Measurements from ENCODE around the gene COMT.

DNA sequence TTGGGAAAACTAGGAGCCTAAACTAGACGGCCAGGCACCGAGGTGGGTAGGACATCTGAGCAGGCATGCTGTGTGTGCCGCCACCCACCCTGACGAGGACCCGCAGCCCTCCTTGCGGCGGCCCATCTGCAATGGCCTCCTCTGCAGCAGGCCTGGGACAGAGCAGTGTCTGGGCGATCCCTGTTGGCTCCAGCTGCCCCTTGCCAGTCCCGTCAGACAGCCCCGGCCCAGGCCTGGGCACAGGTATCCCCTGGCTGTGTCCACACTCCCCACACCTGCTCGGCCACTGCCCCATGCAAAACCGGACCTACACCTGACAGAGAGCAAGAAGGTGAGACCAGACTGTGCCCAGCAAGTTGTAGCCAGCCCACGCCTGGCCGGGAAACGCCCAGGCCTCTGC lies 48.2 kb upstream of the COMT start:
- TF ChIP-seq, protein P1, sequence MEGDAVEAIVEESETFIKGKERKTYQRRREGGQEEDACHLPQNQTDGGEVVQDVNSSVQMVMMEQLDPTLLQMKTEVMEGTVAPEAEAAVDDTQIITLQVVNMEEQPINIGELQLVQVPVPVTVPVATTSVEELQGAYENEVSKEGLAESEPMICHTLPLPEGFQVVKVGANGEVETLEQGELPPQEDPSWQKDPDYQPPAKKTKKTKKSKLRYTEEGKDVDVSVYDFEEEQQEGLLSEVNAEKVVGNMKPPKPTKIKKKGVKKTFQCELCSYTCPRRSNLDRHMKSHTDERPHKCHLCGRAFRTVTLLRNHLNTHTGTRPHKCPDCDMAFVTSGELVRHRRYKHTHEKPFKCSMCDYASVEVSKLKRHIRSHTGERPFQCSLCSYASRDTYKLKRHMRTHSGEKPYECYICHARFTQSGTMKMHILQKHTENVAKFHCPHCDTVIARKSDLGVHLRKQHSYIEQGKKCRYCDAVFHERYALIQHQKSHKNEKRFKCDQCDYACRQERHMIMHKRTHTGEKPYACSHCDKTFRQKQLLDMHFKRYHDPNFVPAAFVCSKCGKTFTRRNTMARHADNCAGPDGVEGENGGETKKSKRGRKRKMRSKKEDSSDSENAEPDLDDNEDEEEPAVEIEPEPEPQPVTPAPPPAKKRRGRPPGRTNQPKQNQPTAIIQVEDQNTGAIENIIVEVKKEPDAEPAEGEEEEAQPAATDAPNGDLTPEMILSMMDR (IDR thresholded peaks at IDR 0.05 in 2 of 3, conservative IDR thresholded peaks at IDR 0.05 in 1 of 3; ENCODE audit: insufficient read depth in 2 of 3, low read depth in 1 of 3, low read length in 3 of 3): no peak
- no peak for TF ChIP-seq ZNF408 (CRISPR knock-in tag; IDR thresholded peaks at IDR 0.05; ENCODE audit: low read depth)
- no peak for TF ChIP-seq ZNF584 (CRISPR knock-in tag; IDR thresholded peaks at IDR 0.05; ENCODE audit: low read depth)
